Measurements from ENCODE around the gene ADAD2. TPM values are rescaled to one million over a fixed set of nuclear protein-coding genes. Genes with fewer than 3 reads are reported as not detected.
A peak's percentile ranks its signal among the peaks of the same experiment; 100 is the strongest.

ADAD2 gene
- total RNA-seq, 2 donors from 2014 or later = not detected

GRCh38 chr16:84161037-84161436 is 29.9 kb upstream of the ADAD2 start:
- WGBS, 2 experiments (ENCODE audit: insufficient coverage in 1 of 2, insufficient read length in 1 of 2) = 90 to 98% methylated on average over 5 to 10 of the region's 10 CpGs
- DNase-seq = peak; percentile 34
- H3K9ac ChIP-seq (ENCODE audit: extremely low read depth, low read length, poor library complexity, severe bottlenecking) = no peak overlapping the region

GRCh38 chr16:84161801-84162200 is 29.2 kb upstream of the ADAD2 start:
- no peaks in the 10 kb centered on the region for H3K9me3 ChIP-seq (ENCODE audit: control insufficient read depth, low read length)
- no peaks in the 10 kb centered on the region for H3K36me3 Mint-ChIP-seq (ENCODE audit: low read depth)
- H3K4me3 Mint-ChIP-seq = no peak overlapping the region
- H3K4me1 Mint-ChIP-seq = no peaks in the 10 kb centered on the region
- 76 to 83% methylated on average over 3 of the region's 3 CpGs for WGBS, 2 experiments (ENCODE audit: insufficient coverage in 1 of 2, insufficient read length in 1 of 2)
- no peaks in the 10 kb centered on the region for H3K4me1 ChIP-seq (ENCODE audit: control insufficient read depth, insufficient read depth, low read length)
- no peak for DNase-seq
- peaks cover 10% of the 10 kb centered on the region for H3K27me3 ChIP-seq (ENCODE audit: control insufficient read depth, insufficient read depth, low read length, poor library complexity, severe bottlenecking)
- H3K27ac Mint-ChIP-seq = no peak overlapping the region
- peak overlapping the region; percentile 38 for H3K27ac ChIP-seq (ENCODE audit: low read depth, low read length)
- no peaks in the 10 kb centered on the region for H3K9me3 Mint-ChIP-seq
- H3K27me3 Mint-ChIP-seq (ENCODE audit: insufficient read depth) = peaks cover 8% of the 10 kb centered on the region
- no peak overlapping the region for H3K4me3 ChIP-seq (ENCODE audit: low read length)
- no peaks in the 10 kb centered on the region for H3K36me3 ChIP-seq (ENCODE audit: control insufficient read depth, insufficient read depth, low read length)
- TF ChIP-seq CTCF (conservative IDR thresholded peaks at IDR 0.05) = no peak
- H3K9ac ChIP-seq (ENCODE audit: extremely low read depth, low read length, poor library complexity, severe bottlenecking) = no peak overlapping the region

More at GRCh38 chr16:84161037-84161436, 29.9 kb upstream of the ADAD2 start:
- Mint-ChIP-seq H3K27ac (no peak overlapping the region), H3K36me3 (ENCODE audit: low read depth) (no peaks in the 10 kb centered on the region), H3K4me3 (no peak overlapping the region), H3K27me3 (ENCODE audit: insufficient read depth) (peaks cover 8% of the 10 kb centered on the region), H3K4me1 (no peaks in the 10 kb centered on the region), H3K9me3 (no peaks in the 10 kb centered on the region)
- Histone ChIP-seq H3K27me3 (ENCODE audit: control insufficient read depth, insufficient read depth, low read length, poor library complexity, severe bottlenecking) (peaks cover 10% of the 10 kb centered on the region), H3K36me3 (ENCODE audit: control insufficient read depth, insufficient read depth, low read length) (no peaks in the 10 kb centered on the region), H3K4me1 (ENCODE audit: control insufficient read depth, insufficient read depth, low read length) (no peaks in the 10 kb centered on the region), H3K4me3 (ENCODE audit: low read length) (no peak overlapping the region), H3K9me3 (ENCODE audit: control insufficient read depth, low read length) (no peaks in the 10 kb centered on the region), H3K27ac (ENCODE audit: low read depth, low read length) (no peak overlapping the region)
- TF ChIP-seq CTCF (conservative IDR thresholded peaks at IDR 0.05) = no peak

- H3K27me3 ChIP-seq (ENCODE audit: control insufficient read depth, insufficient read depth, low read length, poor library complexity, severe bottlenecking) = peaks cover 10% of the 10 kb centered on the region
Measured at GRCh38 chr16:84165746-84166145, 25.2 kb upstream of the ADAD2 start.

More at GRCh38 chr16:84165746-84166145, 25.2 kb upstream of the ADAD2 start:
- Mint-ChIP-seq H3K36me3 (ENCODE audit: low read depth) (no peaks in the 10 kb centered on the region), H3K27me3 (ENCODE audit: insufficient read depth) (peaks cover 8% of the 10 kb centered on the region), H3K9me3 (no peaks in the 10 kb centered on the region), H3K4me1 (no peaks in the 10 kb centered on the region), H3K4me3 (no peak overlapping the region), H3K27ac (no peak overlapping the region)
- Histone ChIP-seq H3K4me1 (ENCODE audit: control insufficient read depth, insufficient read depth, low read length) (no peaks in the 10 kb centered on the region), H3K9ac (ENCODE audit: extremely low read depth, low read length, poor library complexity, severe bottlenecking) (no peak overlapping the region), H3K4me3 (ENCODE audit: low read length) (no peak overlapping the region), H3K27ac (ENCODE audit: low read depth, low read length) (no peak overlapping the region), H3K36me3 (ENCODE audit: control insufficient read depth, insufficient read depth, low read length) (no peaks in the 10 kb centered on the region), H3K9me3 (ENCODE audit: control insufficient read depth, low read length) (no peaks in the 10 kb centered on the region)
- WGBS, 2 experiments (ENCODE audit: insufficient coverage in 1 of 2, insufficient read length in 1 of 2) = 92 to 100% methylated on average over 7 of the region's 7 CpGs
- TF ChIP-seq CTCF (conservative IDR thresholded peaks at IDR 0.05) = no peak
- DNase-seq = no peak

Data from endodermal cell (in vitro differentiated cells).